Natural killer cell (primary cell): Measurements from ENCODE around the gene CCSER2. TPM values are rescaled to one million over a fixed set of nuclear protein-coding genes. Genes with fewer than 3 reads are reported as not detected.

Source experiments
- ATAC-seq, 3 donors: fragments of 150-1000 bp in 2 of 3; fragments of 200-7000 bp in 1 of 3; cut with Tn5 transposase; 1 replicate in 1 of 3; 2 replicates in 2 of 3; pipeline ENCODE4 v1.10.0; 2021; ENCODE audit warnings: mild to moderate bottlenecking in 2 of 3, moderate library complexity in 2 of 3
- DNase-seq, 2 donors: peaks; one replicate each; pipeline versions ENCODE4 v3.0.0 to v3.0.0-alpha.2; 2013 to 2021; ENCODE audit warnings: mixed read lengths in 1 of 2
- H3K27ac ChIP-seq: one replicate; pipeline ENCODE4 v1.5.1; 2013; ENCODE audit warnings: mild to moderate bottlenecking, low read length
- H3K27me3 ChIP-seq: one replicate; pipeline ENCODE4 v1.6.1; 2013; ENCODE audit warnings: low read length; ENCODE audit not compliant: control insufficient read depth, insufficient read depth
- H3K36me3 ChIP-seq: one replicate; pipeline ENCODE4 v1.6.1; 2013; ENCODE audit warnings: low read length; ENCODE audit not compliant: control insufficient read depth, insufficient read depth
- H3K4me1 ChIP-seq: one replicate; pipeline ENCODE4 v1.6.1; 2013; ENCODE audit warnings: low read length; ENCODE audit not compliant: control insufficient read depth, insufficient read depth
- H3K4me3 ChIP-seq: one replicate; pipeline ENCODE4 v1.5.1; 2013; ENCODE audit warnings: low read length
- H3K9me3 ChIP-seq: one replicate; pipeline ENCODE4 v1.6.1; 2013; ENCODE audit warnings: low read length; ENCODE audit not compliant: control insufficient read depth, insufficient read depth
- H3K27ac Mint-ChIP-seq, 2 donors: one replicate each; pipeline ENCODE4 v1.8.0; 2022; ENCODE audit warnings: mild to moderate bottlenecking in 2 of 2, mixed read lengths in 2 of 2, moderate library complexity in 1 of 2
- H3K27me3 Mint-ChIP-seq, 2 donors: one replicate each; pipeline ENCODE4 v1.8.0; 2022; ENCODE audit warnings: low read depth in 2 of 2, mixed read lengths in 2 of 2
- H3K36me3 Mint-ChIP-seq: one replicate; pipeline ENCODE4 v1.8.0; 2022; ENCODE audit warnings: mixed read lengths
- H3K4me1 Mint-ChIP-seq, 2 donors: one replicate each; pipeline ENCODE4 v1.8.0; 2022; ENCODE audit warnings: mixed read lengths in 2 of 2
- H3K4me3 Mint-ChIP-seq: one replicate; pipeline ENCODE4 v1.8.0; 2022; ENCODE audit warnings: mild to moderate bottlenecking, moderate library complexity, mixed read lengths
- H3K9me3 Mint-ChIP-seq, 2 donors: one replicate each; pipeline ENCODE4 v1.8.0; 2022; ENCODE audit warnings: mixed read lengths in 2 of 2
- CTCF ChIP-seq: fragments of 200-600 bp; IDR thresholded peaks from one replicate; pipeline ENCODE4 v1.8.0; 2022; ENCODE audit warnings: antibody characterized with exemption
- WGBS: methylation state at CpG from one replicate; pipeline ENCODE4 v1.1.7; 2013; ENCODE audit warnings: missing lambda C conversion rate; ENCODE audit not compliant: insufficient coverage; 5-methylcytosine and 5-hydroxymethylcytosine counted together
- intact Hi-C: fragments of 100-400 bp; cut with micrococcal nuclease; formaldehyde crosslinking; loops from one replicate; pipeline ENCODE4 v1.14.2; 2022
- total RNA-seq, 4 donors: library from RNA; stranded (reverse); fragments of 120-200 nt in 1 of 4; gene quantifications; one replicate each; pipeline versions ENCODE4 v1.2.3 to v1.2.4, GENCODE V29; 2013 to 2022

Gene CCSER2
- total RNA-seq, 3 donors from 2014 or later (not counting 1 experiment from before 2014, with no cell fraction given) = 125 to 158 (median 146) TPM

GRCh38 chr10:84545651-84546050 lies 217.3 kb downstream of the CCSER2 start:
- Histone ChIP-seq H3K27me3 (no peaks in the 10 kb centered on the region), H3K9me3 (no peaks in the 10 kb centered on the region), H3K36me3 (no peaks in the 10 kb centered on the region), H3K27ac (no peak overlapping the region), H3K4me1 (peaks cover 6% of the 10 kb centered on the region), H3K4me3 (no peak overlapping the region)
- intact Hi-C loops = no loop called here
- H3K27me3 Mint-ChIP-seq = peaks cover 21 to 25% of the 10 kb centered on the region in 2 donors
- TF ChIP-seq CTCF = no peak
- no peak overlapping the region for H3K4me3 Mint-ChIP-seq
- ATAC-seq = no peak
- peaks cover 0 to under 1% of the 10 kb centered on the region in 2 donors for H3K4me1 Mint-ChIP-seq
- H3K36me3 Mint-ChIP-seq = no peaks in the 10 kb centered on the region
- no peaks in the 10 kb centered on the region for H3K9me3 Mint-ChIP-seq
- no peak for DNase-seq
- no peak overlapping the region for H3K27ac Mint-ChIP-seq

- Histone ChIP-seq H3K36me3 (no peaks in the 10 kb centered on the region), H3K27ac (no peak overlapping the region), H3K9me3 (no peaks in the 10 kb centered on the region), H3K4me1 (no peaks in the 10 kb centered on the region), H3K4me3 (no peak overlapping the region), H3K27me3 (no peaks in the 10 kb centered on the region)
- Mint-ChIP-seq H3K27me3 (peaks cover 14 to 20% of the 10 kb centered on the region in 2 donors), H3K4me1 (no peaks in the 10 kb centered on the region), H3K4me3 (no peak overlapping the region), H3K27ac (no peak overlapping the region), H3K9me3 (no peaks in the 10 kb centered on the region), H3K36me3 (no peaks in the 10 kb centered on the region)
- intact Hi-C loops = no loop called here
- DNase-seq = no peak
- TF ChIP-seq CTCF = no peak
- no peak for ATAC-seq
- 81% methylated on average over 8 of the region's 8 CpGs for WGBS
Observed at GRCh38 chr10:84546609-84547008, 218.2 kb downstream of the CCSER2 start.

DNA sequence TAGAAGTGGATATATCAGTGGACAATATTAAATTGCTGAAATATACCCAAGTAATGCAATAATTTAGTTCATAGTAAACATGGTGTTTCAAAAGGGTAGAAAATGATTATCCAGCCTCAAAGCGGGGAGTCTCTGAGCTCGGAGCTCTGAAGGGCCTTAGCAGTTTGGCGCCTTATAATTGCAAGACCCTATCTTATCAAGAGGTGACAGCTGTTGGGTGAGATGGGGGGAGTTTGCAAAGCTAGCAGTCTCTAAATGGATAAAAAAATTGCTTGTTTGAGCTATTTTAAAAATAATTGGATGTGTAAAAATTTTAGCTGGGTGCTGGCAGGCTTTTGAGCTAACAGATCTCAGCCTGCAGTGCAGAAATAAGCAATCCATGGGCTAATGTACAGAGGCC lies 219.2 kb downstream of the CCSER2 start:
- H3K9me3 Mint-ChIP-seq = no peaks in the 10 kb centered on the region
- H3K4me1 ChIP-seq = no peaks in the 10 kb centered on the region
- 95% methylated on average over 3 of the region's 3 CpGs for WGBS
- H3K27me3 ChIP-seq = no peaks in the 10 kb centered on the region
- no peaks in the 10 kb centered on the region for H3K4me1 Mint-ChIP-seq
- no peak overlapping the region for H3K27ac Mint-ChIP-seq
- intact Hi-C loops = no loop called here
- peaks cover 14 to 17% of the 10 kb centered on the region in 2 donors for H3K27me3 Mint-ChIP-seq
- ATAC-seq (no peak), DNase-seq (no peak)
- no peaks in the 10 kb centered on the region for H3K36me3 ChIP-seq
- no peaks in the 10 kb centered on the region for H3K9me3 ChIP-seq
- H3K4me3 ChIP-seq = no peak overlapping the region
- no peaks in the 10 kb centered on the region for H3K36me3 Mint-ChIP-seq
- H3K4me3 Mint-ChIP-seq = no peak overlapping the region
- no peak for TF ChIP-seq CTCF
- H3K27ac ChIP-seq = no peak overlapping the region

GRCh38 chr10:84548869-84549268 lies 220.5 kb downstream of the CCSER2 start:
- no peak overlapping the region for H3K4me3 ChIP-seq
- 17% methylated on average over 5 of the region's 5 CpGs for WGBS
- no peak overlapping the region for H3K27ac ChIP-seq
- Mint-ChIP-seq H3K36me3 (no peaks in the 10 kb centered on the region), H3K27ac (no peak overlapping the region), H3K9me3 (no peaks in the 10 kb centered on the region), H3K4me3 (no peak overlapping the region), H3K27me3 (peaks cover 2 to 17% of the 10 kb centered on the region in 2 donors), H3K4me1 (no peaks in the 10 kb centered on the region)
- intact Hi-C loops = no loop called here
- DNase-seq = no peak
- ATAC-seq = no peak
- TF ChIP-seq CTCF = no peak
- H3K9me3 ChIP-seq = no peaks in the 10 kb centered on the region
- no peaks in the 10 kb centered on the region for H3K36me3 ChIP-seq
- no peaks in the 10 kb centered on the region for H3K4me1 ChIP-seq
- no peaks in the 10 kb centered on the region for H3K27me3 ChIP-seq
